GM19463 (cell line): ENCODE measurements around the gene LHX4.

Experiments
- ATAC-seq: cut with Tn5 transposase; IDR thresholded peaks from one replicate; pipeline ENCODE4 v1.9.1; 2021; ENCODE audit warnings: mild to moderate bottlenecking, moderate library complexity; ENCODE audit not compliant: unreplicated experiment

LHX4 gene

GRCh38 chr1:180270530-180271271 lies 40.6 kb downstream of the LHX4 start:
- no peak for ATAC-seq

DNA sequence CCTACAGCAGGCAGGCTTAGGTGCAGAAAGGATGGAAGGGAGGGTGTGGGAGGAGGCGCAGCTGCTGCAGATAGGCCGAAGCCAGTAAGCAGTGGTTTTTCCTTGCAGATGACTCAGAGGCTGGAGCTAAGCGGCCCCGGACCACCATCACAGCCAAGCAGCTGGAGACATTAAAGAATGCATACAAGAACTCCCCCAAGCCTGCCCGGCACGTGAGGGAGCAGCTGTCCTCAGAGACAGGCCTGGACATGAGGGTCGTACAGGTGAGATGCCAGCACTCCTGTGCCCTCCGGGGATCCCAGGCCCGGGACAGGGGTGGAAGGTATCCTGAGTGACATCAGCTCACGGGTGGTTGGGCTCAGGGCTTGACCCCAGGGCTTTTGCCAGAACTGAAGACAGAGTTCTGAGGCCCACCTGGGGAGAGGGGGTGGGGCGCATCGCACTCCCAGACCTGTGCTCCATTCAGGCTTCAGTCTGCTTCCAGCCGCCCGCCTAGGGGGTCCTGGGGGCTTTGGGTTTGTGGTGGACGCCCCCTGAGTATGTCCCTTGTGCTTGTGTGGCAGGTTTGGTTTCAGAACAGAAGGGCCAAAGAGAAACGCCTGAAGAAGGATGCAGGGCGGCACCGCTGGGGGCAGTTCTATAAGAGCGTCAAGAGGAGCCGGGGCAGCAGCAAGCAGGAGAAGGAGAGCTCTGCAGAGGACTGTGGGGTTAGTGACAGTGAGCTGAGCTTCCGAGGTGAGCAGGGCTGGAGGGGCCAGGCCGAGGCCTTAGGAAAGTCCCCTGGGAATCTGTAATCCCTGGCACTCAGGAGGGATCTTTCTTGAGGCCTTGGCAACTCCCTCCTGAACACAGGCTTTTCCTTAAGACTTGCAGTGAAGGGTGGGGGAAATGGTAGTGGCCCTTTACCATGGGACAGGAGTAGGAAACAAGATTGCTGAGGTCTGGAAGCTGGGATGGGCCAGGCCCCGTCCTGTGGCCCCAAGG lies 41.5 kb downstream of the LHX4 start:
- no peak for ATAC-seq

GRCh38 chr1:180272395-180272794 lies 42.3 kb downstream of the LHX4 start:
- no peak for ATAC-seq

DNA sequence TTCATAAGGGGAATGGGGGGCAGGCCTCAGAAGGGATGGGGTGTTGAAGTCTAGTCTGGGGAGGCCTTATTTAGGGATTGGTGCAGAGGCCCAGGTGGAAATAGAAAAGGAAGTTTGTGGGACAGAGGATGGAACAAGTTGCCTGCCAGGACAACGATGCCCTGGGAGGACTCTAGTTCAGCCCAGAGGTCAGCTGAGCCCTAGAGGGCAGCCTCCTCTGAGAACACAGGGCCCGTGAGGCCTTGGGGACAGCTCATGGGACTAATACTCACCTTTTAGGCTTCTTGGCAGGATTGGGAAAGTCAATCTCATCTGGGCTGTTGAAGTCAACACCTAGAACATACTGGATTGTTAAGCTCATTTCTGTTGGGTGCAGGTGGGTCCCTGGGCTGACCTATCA lies 43.0 kb downstream of the LHX4 start:
- no peak for ATAC-seq

GRCh38 chr1:180274221-180274620 lies 44.2 kb downstream of the LHX4 start:
- no peak for ATAC-seq

DNA sequence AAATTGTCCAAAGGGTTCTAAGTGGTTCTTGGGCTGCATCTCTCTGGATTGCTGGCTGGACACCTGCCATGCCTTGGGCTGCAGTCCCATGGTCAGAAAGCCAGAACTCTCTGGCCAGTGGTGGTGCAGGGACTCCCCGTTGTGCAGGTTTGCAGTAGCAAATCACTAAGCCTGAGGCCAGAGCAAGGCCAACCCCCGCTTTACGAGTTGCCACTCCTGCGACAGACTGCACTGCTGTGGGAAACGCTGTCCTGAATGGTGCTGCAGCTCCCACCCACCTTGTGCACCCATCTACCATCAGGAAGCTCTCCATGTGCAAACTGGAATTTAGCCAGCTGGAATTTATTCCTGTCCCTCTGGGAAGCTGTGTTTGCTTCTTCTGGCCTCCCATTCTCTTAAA lies 45.7 kb downstream of the LHX4 start:
- no peak for ATAC-seq

DNA sequence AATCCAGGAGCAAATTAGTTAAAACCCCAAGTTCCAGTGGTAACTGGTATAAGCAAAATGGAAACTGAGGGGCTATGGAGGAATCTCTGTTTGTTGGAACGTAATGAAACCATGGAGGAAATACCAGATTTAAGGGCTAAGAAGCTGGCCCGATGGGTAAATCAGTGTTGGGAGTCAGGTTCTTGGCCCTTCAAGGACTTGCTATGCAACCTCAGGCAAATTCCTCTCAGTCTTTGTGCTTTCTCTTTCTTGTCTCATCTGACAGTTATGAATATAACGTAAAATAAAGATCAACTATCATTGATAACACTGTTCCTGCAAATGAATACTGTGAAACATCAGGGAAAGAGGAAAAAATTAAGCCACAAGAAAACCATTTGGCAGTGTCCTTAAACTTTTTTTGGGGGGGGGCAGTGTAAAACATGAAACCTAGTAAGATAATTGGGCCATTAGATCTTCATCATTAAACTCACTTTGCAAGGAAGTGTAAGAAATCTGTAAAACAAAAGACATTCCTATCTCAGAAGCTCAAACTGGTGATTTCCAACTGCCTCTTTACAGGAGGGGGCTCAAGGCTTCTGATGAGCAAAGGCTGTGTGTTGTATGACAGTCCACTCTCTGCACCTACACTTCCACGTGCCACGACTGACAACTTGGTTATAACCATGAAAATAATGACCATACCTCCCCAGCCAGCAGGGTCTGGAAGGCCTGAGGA lies 47.6 kb downstream of the LHX4 start:
- ATAC-seq, result no peak

GRCh38 chr1:180278194-180278515 lies 48.1 kb downstream of the LHX4 start:
- no peak for ATAC-seq

GRCh38 chr1:180278596-180279395 lies 48.7 kb downstream of the LHX4 start:
- no peak for ATAC-seq

GRCh38 chr1:180279651-180280050 lies 49.6 kb downstream of the LHX4 start:
- ATAC-seq, result no peak

- peak; percentile 85 for ATAC-seq
Measured at GRCh38 chr1:180280617-180281016, 50.6 kb downstream of the LHX4 start.

GRCh38 chr1:180281490-180281889 lies 51.4 kb downstream of the LHX4 start:
- ATAC-seq, result no peak

DNA sequence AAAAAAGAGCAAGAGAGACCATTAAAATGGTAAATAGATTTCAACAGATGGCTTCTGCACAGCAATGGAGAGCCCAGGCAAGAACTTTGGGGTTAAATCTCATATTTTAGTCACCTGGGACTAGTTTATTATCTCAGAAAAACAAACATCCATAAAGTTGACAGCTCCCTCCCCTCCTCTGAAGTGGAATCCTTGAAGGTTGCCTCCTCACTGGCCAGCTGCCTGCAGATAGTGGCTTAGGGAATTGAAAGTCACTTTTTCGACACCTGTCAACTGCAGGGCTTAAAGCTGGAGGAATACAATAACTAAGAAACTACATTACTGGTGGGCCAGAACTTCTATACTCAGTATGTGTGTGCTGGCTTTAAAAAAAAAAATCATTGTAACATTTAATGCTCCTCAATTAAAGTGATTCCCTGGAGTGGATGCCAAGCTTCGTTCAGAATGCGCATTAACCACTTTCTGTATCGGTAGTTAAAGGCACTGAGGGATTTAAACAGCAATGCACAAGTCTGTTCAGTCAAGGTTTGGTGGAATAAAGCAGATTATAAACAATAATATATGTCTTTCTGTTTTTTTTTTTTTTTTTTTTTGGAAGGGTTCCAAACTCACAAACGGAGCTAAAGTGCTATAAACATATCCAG lies 52.5 kb downstream of the LHX4 start:
- no peak for ATAC-seq

- ATAC-seq, result no peak
Measured at GRCh38 chr1:180283098-180283497, 53.0 kb downstream of the LHX4 start.

DNA sequence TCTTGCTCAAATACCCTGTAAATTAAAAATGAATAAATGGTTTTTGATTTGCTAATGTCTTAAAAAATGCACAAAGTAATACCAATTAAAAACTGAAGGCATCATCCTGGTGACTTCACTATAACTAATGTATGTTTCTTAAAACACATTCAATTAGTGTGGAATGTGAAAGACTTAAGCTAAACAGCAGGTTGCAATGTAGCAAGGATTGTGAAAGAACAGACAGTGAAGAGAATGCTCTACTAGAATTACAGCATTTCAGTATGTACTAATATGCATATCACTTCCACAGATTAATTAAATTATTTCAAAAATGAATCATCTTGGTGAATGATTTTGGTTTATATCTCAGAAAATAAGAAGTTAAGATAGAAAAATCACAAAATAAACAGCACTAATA lies 56.4 kb downstream of the LHX4 start:
- ATAC-seq, result no peak

- no peak for ATAC-seq
Measured at GRCh38 chr1:180287988-180288705, 58.1 kb downstream of the LHX4 start.

DNA sequence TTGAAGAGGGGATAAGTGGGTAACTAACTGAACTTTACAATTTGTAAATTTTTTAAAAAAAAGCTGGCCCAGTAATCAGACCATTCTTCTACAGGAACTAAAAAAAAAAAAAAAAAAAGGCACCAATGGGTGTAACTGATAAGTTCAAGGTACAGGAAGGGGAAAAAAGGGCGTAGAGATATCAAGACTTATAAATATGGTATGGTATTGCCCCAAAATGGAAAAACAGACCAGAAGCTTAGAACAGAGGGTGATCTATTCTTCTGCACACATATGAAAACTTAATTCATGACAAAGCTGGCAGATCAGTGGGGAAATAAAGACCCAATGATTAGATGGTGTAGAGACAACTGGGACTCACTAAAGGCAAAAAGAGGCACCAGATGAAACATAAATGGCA lies 58.9 kb downstream of the LHX4 start:
- no peak for ATAC-seq

GRCh38 chr1:180290265-180291001 lies 60.4 kb downstream of the LHX4 start:
- ATAC-seq, result no peak

GRCh38 chr1:180291004-180291403 lies 60.9 kb downstream of the LHX4 start:
- ATAC-seq, result peak; percentile 74
